HG02885 (cell line): ENCODE results near the gene TRAT1.
"Not testable (repeated sequence)": the region's sequence is repeated elsewhere in the genome, so short reads cannot be mapped to it uniquely, and the experiment has no call there.

Experiments
- ATAC-seq: cut with Tn5 transposase; IDR thresholded peaks from one replicate; pipeline ENCODE4 v1.9.1; 2021; ENCODE audit warnings: mild to moderate bottlenecking; ENCODE audit not compliant: unreplicated experiment, poor library complexity

Gene TRAT1, protein sequence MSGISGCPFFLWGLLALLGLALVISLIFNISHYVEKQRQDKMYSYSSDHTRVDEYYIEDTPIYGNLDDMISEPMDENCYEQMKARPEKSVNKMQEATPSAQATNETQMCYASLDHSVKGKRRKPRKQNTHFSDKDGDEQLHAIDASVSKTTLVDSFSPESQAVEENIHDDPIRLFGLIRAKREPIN

DNA sequence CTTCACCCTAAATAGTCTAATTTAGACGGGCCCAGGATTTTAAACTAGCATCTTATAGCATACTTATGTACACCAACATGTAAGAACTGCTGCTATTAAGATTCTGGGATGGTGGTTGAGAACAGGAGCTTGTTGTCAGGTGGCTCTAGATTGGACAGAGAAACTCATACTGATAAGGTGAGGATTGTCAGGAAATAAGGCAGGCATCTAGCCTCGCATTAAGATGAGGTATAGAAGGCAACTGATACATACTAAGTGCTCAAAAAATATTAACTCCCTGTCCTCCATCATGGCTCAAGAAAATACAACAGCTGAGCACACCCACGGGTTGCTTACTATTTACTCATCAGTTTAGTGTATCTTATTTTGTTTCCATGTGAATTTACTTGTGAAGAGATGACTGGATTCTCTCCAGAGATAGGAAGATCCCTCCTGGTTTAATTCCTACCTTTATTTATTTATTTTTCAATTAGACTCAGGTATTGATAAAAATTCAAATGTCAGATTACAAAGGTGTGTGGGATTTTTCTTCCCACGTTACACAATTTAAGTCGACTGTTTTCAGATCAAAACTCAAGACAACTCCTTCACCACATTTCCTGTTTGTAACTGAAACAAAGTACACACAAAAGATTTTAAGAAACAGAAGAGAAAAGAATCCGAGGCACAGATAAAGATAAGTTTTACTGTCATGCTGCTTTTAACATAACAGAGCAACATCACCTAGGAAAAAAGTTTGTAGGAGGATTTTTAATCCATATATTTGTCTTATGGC is at the start of gene TRAT1:
Gene TRAT1, plus strand, starts transcription at position 664 of the 775 bp plus-strand sequence. CDS start 142 bp downstream, outside the sequence.
- ATAC-seq = peak; percentile 50

DNA sequence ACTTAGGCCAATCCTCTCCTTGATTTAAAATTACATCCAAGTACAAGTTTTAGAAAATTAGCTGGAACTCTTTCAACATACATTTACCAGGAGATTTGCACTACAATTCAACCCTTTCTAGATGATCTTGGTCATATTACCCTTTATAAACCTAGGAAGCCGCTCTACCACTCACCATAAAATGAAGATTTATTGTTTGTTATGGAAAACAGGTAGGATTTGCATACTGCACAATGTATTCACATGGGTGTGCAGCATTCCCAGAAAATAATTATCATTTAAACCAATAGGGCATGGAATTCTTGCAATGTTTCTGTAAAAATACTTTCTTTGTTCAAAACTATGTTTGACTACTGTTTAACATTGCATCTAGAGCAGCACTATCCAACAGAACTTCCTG is 46.9 kb upstream of the TRAT1 start:
- ATAC-seq = no peak

DNA sequence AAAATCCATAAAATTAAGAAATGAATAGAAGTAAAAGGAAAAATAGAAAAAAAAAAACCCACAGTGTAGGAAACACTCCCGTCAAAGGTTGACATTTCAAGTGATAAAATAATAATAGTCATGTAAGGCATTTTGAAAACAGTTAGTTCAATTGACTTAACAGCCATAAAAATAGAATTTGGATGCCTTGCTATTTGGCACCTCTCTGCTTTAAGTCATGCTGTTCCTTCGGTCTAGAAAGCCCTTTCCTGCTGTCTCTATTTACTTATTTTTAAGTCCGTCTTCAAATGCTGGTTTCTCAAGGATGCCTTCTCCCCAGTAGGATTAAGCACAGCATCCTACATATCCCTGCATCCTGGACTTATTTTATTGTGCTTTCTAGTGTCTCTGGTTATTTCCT is 43.1 kb upstream of the TRAT1 start:
- no peak for ATAC-seq

DNA sequence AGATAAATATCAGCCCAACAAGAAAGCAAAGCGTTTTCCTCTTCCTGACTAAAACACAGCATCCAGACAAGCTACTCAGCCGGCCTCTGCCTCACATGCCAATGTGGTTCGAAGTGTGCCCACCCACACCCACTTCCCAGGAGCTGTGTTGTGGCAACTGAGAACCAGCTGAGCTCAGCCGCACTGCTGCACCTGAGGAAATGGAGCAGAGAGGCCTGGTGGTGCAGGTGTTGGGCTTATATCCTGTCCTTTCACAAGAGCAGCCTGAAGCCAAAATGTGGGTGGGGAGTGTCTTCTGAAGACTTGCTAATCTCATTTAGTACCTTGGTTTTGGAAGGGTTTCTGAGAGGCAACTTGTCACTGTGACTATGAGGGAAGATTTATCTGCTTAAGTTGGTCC is 42.4 kb upstream of the TRAT1 start:
- ATAC-seq = no peak

DNA sequence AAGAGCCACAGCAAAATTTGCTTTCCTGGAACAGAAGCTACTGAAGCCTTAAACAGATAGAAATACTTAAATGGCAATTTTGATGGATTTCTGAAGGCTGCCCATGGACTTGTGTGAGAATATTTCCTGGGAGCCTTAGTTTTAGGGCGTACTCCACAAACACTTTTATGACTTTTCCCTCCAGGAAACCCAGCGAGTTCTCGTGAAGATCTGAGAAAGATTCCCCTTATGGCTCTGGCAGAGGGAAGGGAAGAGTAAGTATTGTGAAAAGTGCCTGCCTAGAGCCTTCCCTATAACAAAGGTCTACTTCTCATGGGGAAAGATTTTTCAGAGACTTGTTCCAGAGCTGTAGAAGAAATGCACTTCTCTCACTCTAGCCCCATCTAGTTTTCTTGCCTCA is 31.1 kb upstream of the TRAT1 start:
- ATAC-seq = no peak

DNA sequence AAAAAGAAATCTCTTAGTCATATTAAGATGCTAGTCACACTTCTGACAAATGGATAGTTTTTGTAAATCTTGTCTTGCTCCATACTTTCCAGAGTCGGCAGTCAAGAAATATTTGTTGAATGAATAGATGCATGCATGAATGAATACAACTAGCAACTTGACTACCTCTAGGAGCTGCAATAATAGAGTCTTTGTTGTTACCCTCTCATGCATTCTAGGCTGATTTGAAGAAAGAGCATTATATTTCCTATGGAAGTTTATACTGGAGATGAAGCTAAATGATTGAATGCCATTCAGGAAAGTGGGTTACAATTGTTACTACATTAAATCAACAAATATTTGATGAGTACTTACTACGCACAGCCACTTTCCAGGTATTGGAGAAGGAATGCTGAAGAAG is 18.1 kb upstream of the TRAT1 start:
- ATAC-seq = no peak

DNA sequence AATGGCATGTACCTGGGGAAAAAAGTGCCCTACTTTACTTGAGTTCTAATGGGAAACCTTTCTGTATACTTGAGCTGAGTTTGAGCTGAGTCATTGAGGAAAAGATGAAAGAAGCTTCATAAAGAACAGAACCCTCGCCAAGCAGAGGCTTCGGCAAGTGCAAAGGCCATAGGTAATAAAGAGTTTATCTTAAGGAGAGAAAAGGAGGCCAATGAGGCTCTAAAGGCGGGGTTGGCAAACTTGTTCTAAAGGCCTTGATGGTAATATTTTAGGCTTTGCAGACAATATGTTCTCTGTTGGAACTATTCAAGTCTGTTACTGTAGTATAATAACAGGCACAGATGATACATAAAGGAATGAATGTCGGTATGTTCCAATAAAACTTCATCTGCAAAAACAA is 17.6 kb upstream of the TRAT1 start:
- no peak for ATAC-seq

DNA sequence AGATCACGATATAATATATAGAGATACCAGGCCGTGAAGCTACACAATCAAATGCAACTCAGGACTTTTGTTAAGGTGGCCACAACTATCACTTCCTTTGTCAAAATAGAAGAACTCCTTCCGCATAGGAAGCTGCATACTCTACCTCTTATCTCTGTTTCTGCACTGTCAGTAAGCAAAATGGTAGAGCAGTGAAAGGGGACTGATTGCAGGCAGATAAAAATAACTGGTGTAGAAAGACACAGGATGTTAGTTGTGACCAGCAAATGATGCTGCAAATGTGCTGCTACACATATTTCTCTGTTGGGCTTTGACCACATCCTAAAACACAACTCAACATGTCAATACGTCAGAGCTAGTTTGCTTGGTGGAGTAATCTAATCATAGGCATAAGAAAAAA is 16.3 kb upstream of the TRAT1 start:
- peak; percentile 83 for ATAC-seq

DNA sequence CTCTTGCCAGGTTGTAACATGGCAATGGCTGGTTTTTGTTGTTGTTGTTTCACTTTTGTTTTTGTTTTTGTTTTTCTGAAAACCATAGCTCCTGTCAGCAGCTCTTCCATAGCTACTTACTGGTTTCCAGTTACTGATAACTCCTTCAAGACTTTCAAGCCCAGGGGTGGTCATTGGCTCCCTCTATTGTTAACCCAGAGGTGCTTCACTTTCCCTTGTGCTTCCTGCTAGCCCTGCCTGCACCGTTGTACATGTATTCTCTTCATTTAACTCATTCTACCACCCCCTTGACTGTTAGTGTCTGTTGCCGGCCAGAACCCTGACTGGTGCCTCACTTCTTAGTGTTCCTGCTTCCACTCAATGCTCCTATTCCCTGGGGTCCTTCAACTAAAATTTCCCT is 4.2 kb upstream of the TRAT1 start:
- ATAC-seq = peak; percentile 85

DNA sequence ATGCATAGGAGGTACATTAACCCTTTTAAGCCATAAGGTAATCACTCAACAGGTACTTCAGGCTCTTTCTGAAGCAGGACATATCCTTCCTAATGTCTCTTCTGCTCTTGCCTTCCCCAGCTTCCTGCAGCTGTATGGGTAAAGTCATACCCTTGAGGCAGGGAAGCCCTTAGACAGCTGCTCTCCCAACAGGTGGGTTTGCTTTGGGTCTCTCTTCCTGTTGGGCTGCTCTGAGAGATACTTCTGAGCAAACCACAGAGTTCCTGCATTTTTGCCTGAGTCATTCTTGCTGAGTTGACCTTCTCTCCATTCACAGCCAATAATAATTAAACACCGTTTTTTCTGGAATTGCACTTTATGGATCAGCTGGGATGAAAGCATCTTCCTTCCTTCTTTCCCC is 2.0 kb upstream of the TRAT1 start:
- no peak for ATAC-seq

DNA sequence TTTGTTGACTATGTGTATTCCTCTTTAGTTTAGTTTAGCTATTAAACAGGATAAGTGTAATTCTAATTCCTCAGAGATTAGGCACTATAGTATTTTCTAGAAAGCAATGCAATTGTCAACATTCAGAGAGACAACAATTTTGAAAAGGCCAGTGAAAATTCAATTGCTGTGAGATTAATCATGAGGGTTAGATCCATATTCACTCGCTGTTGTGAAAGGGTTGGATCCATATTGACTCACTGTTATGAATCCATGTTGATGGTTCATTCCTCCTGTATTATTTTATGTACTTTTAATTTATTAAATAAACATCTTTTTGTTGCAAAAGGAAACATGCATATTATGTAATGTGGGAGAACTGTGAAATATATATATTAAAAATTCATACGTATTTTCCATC is 641 bp downstream of the TRAT1 start:
- ATAC-seq = no peak

DNA sequence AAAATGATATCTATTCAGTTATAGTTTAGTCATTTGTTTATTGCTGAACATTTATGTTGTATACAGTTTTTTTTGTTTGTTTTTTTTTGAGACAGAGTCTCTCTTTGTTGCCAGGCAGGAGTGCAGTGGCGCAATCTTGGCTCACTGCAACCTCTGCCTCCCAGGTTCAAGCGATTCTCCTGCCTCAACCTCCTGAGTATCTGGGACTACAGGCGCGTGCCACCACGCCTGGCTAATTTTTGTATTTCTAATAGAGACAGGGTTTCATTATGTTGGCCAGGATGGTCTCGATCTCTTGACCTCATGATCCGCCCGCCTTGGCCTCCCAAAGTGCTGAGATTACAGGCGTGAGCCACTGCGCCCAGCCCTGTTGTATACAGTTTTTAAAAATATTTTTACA is 1.2 kb downstream of the TRAT1 start:
- not testable (repeated sequence) for ATAC-seq

DNA sequence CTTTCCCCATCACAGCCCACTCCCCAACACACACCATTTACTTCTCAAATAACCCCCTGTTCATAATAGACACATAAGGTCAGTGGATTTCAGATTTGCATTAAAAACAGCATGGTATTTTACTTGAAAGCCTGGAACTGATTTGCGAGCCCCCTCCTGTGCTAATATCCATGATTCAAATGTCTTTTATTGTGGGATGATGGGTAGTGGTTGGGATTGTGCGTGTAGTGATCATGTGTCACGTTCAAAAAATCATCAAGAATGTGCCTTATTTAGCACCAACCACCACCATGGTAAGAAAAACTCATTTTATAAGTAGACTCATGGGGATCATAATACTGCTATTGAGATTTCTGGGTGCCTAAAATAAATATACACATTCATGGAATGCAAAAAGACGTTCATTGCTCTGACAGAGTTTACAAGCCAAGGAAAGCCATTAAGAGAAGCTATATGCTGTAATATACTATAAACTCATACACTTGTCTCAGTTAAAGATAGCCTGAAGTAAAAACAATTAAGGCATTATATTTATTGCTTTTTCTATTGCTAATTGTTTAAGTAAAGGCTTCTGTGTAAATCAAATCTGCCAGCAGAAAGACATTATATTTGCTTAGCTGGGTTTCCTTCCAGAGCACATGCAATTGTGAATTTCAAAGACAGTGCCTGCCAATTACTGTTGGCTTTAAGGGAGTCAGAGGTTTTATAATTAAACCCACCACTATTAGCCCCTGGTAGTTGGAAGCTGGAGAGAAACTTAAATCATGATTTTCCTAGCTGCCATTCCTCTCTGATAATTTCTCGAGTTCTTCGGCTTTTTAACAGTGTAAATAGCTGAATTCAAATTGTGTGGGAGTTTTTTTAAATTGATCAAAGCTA is 4.0 kb downstream of the TRAT1 start:
- ATAC-seq = no peak

DNA sequence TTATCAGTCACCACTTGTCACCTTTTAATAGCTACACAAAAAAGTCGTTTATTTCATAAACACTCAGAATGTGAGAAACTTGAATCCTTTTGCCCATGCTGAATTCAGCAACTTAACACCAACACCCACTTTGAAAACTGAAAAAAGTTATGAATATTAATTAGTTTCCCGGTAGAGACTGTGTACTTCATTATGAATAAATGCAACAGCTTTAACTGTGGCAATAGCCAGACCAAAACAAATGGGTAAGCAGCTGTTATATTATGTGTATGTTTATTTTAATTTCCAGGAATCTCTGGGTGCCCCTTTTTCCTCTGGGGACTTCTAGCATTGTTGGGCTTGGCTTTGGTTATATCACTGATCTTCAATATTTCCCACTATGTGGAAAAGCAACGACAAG is 7.8 kb downstream of the TRAT1 start:
- no peak for ATAC-seq

DNA sequence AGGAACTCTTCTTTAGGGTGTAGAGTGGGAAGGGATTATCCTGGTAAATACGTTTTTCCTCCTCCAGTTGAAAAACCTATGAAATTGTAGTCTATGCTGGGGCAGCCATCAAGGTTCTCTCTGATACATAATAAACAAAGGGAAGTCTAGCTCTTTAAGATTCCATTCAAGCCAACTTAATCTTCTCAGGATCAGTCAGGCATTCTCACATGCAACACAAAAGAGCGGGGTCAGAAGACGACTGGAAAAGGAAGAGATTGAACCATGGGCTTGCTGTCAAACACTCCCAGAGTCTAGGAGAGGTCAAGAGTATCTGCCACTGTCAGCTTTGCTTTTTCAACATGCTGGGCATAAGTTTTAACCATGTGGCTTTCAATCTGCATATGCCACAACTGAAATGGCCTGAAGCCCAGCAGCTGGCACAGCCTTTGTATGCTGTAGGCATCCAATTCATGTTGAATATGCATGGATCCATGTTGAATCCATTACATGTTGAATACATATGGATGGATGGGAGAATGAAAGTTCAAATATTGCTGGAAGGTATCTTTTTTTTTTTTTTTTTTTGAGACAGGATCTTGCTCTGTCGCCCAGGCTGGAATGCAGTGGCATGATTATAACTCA is 8.5 kb downstream of the TRAT1 start:
- no peak for ATAC-seq

DNA sequence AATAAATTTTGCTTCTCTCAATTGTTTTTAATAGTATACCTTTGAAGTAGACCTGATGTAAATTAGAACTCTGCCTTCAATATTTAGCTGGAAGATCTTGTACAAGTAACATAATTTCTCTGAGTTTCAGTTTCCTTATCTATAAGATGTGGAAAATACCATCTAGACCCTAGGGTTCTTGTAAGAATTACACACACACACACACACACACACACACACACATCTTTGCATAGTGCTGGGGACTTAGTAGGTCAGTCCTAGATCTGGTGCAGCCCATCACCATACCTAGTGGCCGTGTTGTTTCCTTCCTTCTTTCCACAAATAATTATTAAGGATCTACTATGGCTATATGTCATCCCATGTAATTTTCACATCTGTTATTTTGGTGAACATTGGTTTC is 11.0 kb downstream of the TRAT1 start:
- no peak for ATAC-seq

DNA sequence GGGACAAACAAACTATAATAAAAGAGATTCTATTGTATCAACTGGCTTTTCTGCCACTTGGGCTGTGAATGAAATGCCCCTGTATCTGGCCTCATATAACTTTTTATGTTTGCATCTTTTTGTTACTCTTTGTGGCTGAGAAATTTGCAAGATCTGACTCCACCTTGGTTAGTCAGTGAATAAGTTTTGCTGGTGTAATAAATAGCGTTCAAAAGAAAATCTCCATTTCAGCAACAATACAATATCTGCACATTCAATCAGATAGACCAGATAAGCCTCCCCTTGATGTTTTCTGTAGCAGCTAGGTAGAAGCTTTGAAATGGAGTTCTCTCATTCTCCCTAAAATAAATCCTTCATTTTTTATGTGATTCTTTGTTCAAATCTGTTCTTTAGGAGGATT is 12.0 kb downstream of the TRAT1 start:
- ATAC-seq = no peak

DNA sequence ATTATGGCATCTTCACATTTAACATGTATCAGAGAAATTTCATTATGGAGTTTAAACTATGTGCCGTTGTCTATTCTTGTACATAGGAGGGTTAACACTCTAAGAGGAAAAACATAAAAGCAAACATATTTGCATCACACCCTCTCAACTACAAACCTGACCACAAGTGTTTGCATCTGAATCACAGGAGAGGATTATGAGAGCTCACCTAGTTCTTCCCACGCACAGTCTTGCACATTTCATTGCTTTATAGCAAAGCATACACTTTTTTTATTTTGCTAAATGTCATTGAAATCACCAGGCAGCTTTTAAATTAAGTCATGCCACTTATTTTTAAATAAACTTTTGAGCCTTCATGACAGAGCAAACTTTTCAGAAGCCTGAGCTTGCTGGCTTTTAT is 12.5 kb downstream of the TRAT1 start:
- ATAC-seq = peak; percentile 93

DNA sequence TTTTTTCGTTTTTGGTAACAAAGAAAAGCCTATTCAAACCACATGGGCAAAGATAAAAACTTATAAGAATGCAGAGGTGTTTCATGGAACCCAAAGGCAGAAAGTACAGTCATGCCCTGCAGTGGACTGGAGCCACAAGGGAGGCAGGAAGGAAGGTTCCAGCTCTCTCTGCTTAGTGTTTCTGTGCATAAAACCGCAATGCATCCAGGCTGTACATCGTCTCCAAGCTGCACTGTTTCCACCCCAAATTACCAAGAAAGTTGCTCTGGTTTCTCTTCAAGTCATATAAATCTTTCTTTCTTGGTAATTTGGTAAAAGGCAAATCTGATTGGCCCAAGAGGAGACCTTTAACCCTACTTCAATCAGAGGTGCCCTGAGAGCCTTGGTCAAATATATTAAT is 15.8 kb downstream of the TRAT1 start:
- no peak for ATAC-seq

DNA sequence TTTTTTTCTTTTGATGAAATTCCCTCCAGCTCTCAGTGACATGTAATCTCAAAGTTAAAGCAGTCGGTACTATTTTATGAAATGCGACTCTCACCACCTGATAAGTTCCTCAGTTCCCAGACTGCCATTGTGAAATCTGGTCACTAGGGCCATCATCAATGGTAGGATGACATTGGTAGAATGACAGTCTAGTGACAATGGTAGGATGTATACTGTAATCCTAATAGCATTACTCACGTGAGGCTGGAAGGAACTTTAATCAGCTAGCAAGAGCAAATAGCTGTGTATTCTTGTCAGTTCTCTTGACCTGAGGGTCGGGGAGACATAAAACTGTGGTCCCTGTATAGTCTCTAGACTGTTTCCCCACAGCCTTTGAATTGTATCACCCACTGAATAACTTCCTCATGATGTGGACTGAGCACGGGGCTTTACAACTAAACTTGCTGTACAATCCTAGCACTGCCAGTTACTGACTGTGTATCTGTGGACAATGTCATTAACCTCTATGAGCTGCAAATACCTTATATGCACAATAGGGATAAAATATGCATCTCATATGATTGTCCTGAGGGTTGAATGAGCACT is 23.2 kb downstream of the TRAT1 start:
- ATAC-seq = no peak
